ENCODE results near the gene CASP6.

DNA sequence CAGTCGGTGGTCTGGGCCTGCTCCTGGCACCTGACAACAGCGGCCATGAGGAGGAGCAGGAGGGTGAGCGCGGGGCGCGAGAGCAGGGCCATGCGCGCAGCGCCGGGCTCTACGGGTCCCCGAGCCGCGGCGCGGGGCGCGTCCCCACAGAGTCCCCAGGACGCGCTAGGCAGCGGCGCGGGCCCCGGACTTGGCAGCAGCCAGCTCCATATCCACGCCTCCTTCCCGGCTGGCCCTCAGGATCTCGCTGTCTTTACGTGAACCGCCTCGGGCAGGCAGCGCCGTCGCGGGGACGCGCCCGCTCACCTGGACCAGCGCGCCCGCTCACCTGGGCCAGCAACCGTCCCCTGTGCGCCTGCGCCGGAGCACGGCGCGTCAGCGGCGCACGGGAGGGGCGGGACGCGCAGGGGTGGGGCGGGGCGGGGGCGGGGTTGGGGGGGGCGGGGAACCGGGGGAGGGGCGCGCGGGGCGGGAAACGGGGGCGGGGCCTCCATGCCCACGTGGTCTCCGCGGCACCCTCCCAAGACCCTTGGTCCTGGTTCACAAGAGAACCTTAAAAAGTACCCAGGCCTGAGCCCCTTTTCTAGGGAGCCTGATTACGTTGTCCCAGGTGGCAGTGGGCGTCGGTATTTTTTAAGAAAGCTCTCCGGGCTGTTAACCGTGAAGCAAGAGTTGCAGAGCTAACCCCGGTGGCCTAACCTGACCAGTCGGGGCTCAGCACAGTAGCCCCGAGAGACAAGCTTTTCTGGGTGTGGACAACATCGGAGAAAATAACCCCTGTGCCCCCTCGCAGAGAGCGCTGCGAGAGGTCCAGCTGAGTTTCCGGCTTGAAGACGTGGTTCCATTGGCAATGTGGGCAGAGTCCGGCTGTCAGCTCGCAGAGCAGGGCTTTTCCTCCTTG, 26.7 kb upstream of the CASP6 start, which contains the start of gene PLA2G12A:
- TF ChIP-seq, protein P1, sequence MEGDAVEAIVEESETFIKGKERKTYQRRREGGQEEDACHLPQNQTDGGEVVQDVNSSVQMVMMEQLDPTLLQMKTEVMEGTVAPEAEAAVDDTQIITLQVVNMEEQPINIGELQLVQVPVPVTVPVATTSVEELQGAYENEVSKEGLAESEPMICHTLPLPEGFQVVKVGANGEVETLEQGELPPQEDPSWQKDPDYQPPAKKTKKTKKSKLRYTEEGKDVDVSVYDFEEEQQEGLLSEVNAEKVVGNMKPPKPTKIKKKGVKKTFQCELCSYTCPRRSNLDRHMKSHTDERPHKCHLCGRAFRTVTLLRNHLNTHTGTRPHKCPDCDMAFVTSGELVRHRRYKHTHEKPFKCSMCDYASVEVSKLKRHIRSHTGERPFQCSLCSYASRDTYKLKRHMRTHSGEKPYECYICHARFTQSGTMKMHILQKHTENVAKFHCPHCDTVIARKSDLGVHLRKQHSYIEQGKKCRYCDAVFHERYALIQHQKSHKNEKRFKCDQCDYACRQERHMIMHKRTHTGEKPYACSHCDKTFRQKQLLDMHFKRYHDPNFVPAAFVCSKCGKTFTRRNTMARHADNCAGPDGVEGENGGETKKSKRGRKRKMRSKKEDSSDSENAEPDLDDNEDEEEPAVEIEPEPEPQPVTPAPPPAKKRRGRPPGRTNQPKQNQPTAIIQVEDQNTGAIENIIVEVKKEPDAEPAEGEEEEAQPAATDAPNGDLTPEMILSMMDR (IDR thresholded peaks at IDR 0.05), result no peak
- TF ChIP-seq POLR2AphosphoS5 (IDR thresholded peaks at IDR 0.05), result peak; percentile 11
